Measurements from ENCODE around the gene BRIP1. TPM values are rescaled to one million over a fixed set of nuclear protein-coding genes. Genes with fewer than 3 reads are reported as not detected.

The BRIP1 gene
- total and polyA plus RNA-seq, 2 donors (not counting 3 experiments of a cell fraction or from before 2014, with no cell fraction given) = 1.8 to 12.1 TPM

- CTCF ChIA-PET = interaction anchor here (0.7 kb wide), 1 partner anchor 158 kb away, joined by 3 read pairs; no protein-coding TSS in a partner anchor
- Histone ChIP-seq H3K27ac (ENCODE audit: insufficient read depth, low read depth, low read length) (no peak overlapping the region), H3K9ac (replicated peaks; ENCODE audit: extremely low read depth, insufficient read depth, low read length) (no peak overlapping the region), H3K4me3 (replicated peaks in 1 of 3; ENCODE audit: insufficient read depth in 1 of 3, low read depth in 1 of 3, low read length in 3 of 3) (no peak overlapping the region), H3K36me3 (ENCODE audit: control insufficient read depth in 2 of 2, extremely low read depth in 1 of 2, insufficient read depth in 2 of 2, low read length in 2 of 2) (no peaks in the 10 kb centered on the region), H3K4me2 (ENCODE audit: insufficient read depth, low read length) (no peak overlapping the region), H3K9me3 (replicated peaks; ENCODE audit: control insufficient read depth, insufficient read depth, low read length) (no peaks in the 10 kb centered on the region), H3K9me1 (replicated peaks; ENCODE audit: control insufficient read depth, extremely low read depth, insufficient read depth, low read length) (no peaks in the 10 kb centered on the region), H4K20me1 (replicated peaks; ENCODE audit: control insufficient read depth, extremely low read depth, insufficient read depth, low read length) (no peaks in the 10 kb centered on the region), H3K4me1 (ENCODE audit: control insufficient read depth, extremely low read depth, insufficient read depth, low read length) (no peaks in the 10 kb centered on the region), H2AFZ (ENCODE audit: low read depth, low read length) (no peak overlapping the region), H3K27me3 (ENCODE audit: control insufficient read depth in 2 of 2, insufficient read depth in 2 of 2, low read length in 2 of 2) (no peaks in the 10 kb centered on the region), H3K79me2 (ENCODE audit: control insufficient read depth, insufficient read depth, low read length) (no peaks in the 10 kb centered on the region)
- TF ChIP-seq JUN (IDR thresholded peaks at IDR 0.05; ENCODE audit: borderline replicate concordance, insufficient read depth, insufficient read length, low read depth) (no peak), FOS (IDR thresholded peaks at IDR 0.05; ENCODE audit: borderline replicate concordance, insufficient read depth, low read length) (no peak), POLR2A (IDR thresholded peaks at IDR 0.05; ENCODE audit: low read depth, low read length) (no peak), POLR2AphosphoS5 (IDR thresholded peaks at IDR 0.05; ENCODE audit: insufficient read depth, low read depth, low read length) (no peak), EZH2 (IDR thresholded peaks at IDR 0.05; ENCODE audit: borderline replicate concordance, low read depth, low read length, severe bottlenecking) (no peak), MYC (IDR thresholded peaks at IDR 0.05; ENCODE audit: low read depth, low read length) (no peak), GATA2 (IDR thresholded peaks at IDR 0.05; ENCODE audit: insufficient read depth, insufficient read length, low read depth, low read length) (no peak), MAX (IDR thresholded peaks at IDR 0.05; ENCODE audit: insufficient read depth, insufficient read length) (no peak)
- TF ChIP-seq, protein P1, sequence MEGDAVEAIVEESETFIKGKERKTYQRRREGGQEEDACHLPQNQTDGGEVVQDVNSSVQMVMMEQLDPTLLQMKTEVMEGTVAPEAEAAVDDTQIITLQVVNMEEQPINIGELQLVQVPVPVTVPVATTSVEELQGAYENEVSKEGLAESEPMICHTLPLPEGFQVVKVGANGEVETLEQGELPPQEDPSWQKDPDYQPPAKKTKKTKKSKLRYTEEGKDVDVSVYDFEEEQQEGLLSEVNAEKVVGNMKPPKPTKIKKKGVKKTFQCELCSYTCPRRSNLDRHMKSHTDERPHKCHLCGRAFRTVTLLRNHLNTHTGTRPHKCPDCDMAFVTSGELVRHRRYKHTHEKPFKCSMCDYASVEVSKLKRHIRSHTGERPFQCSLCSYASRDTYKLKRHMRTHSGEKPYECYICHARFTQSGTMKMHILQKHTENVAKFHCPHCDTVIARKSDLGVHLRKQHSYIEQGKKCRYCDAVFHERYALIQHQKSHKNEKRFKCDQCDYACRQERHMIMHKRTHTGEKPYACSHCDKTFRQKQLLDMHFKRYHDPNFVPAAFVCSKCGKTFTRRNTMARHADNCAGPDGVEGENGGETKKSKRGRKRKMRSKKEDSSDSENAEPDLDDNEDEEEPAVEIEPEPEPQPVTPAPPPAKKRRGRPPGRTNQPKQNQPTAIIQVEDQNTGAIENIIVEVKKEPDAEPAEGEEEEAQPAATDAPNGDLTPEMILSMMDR (IDR thresholded peaks at IDR 0.05; ENCODE audit: extremely low read depth in 1 of 2, insufficient read depth in 1 of 2, low read depth in 1 of 2, low read length in 2 of 2) = no peak
- dilution Hi-C loops (cut with MboI; ENCODE audit: extremely low pct_ligation_motif_present, low sequenced_read_pairs) (no loop called here), intact Hi-C loops (cut with micrococcal nuclease) (no loop called here)
- no peak for DNase-seq (ENCODE audit: low read depth, low spot score)
- no TSS peak for BruUV-seq (replicated peaks)
- FAIRE-seq = no peak
- POLR2A ChIA-PET = no interaction called here
Observed at GRCh38 chr17:61794242-61794641, 69.1 kb downstream of the BRIP1 start.
